Measurements from ENCODE around the gene UBR7.

Gene UBR7

DNA sequence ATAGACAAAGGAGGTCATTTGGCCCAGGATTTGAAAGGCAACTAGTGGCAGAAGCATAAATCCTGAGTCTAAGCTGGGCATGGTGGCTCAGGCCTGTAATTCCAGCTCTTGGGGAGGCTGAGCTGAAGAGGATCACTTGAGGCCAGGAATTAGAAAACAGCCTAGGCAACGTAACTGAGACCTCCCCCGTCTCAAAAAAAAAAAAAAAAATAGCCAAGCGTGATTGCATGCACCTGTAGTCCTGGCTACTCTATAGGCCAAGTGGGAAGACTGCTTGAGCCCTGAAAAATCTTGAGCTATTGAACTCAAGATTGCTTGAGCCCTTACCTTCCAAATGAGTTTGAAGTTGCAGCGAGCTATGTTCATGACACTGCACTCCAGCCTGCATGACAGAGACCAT is 8.0 kb upstream of the UBR7 start:
- no peak overlapping the region for H3K4me3 ChIP-seq (replicated peaks; ENCODE audit: insufficient read depth, low read length)
- no peak overlapping the region for H3K27ac ChIP-seq (replicated peaks)
- H3K27me3 ChIP-seq (ENCODE audit: insufficient read depth, poor library complexity, severe bottlenecking), result no peaks in the 10 kb centered on the region
- DNase-seq (ENCODE audit: low read depth in 1 of 2, low spot score in 1 of 2), result no peak
- TF ChIP-seq POLR2AphosphoS5 (IDR thresholded peaks at IDR 0.05; ENCODE audit: low read depth), result no peak
- TF ChIP-seq GABPA (IDR thresholded peaks at IDR 0.05; ENCODE audit: low read depth), result no peak
- no peak for TF ChIP-seq SPI1 (IDR thresholded peaks at IDR 0.05; ENCODE audit: borderline replicate concordance, low read depth)
- no peak for TF ChIP-seq CTCF (IDR thresholded peaks at IDR 0.05; ENCODE audit: insufficient read depth, low read length)
- TF ChIP-seq, protein P1, sequence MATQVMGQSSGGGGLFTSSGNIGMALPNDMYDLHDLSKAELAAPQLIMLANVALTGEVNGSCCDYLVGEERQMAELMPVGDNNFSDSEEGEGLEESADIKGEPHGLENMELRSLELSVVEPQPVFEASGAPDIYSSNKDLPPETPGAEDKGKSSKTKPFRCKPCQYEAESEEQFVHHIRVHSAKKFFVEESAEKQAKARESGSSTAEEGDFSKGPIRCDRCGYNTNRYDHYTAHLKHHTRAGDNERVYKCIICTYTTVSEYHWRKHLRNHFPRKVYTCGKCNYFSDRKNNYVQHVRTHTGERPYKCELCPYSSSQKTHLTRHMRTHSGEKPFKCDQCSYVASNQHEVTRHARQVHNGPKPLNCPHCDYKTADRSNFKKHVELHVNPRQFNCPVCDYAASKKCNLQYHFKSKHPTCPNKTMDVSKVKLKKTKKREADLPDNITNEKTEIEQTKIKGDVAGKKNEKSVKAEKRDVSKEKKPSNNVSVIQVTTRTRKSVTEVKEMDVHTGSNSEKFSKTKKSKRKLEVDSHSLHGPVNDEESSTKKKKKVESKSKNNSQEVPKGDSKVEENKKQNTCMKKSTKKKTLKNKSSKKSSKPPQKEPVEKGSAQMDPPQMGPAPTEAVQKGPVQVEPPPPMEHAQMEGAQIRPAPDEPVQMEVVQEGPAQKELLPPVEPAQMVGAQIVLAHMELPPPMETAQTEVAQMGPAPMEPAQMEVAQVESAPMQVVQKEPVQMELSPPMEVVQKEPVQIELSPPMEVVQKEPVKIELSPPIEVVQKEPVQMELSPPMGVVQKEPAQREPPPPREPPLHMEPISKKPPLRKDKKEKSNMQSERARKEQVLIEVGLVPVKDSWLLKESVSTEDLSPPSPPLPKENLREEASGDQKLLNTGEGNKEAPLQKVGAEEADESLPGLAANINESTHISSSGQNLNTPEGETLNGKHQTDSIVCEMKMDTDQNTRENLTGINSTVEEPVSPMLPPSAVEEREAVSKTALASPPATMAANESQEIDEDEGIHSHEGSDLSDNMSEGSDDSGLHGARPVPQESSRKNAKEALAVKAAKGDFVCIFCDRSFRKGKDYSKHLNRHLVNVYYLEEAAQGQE (IDR thresholded peaks at IDR 0.05; ENCODE audit: insufficient replicate concordance, low read depth), result no peak

DNA sequence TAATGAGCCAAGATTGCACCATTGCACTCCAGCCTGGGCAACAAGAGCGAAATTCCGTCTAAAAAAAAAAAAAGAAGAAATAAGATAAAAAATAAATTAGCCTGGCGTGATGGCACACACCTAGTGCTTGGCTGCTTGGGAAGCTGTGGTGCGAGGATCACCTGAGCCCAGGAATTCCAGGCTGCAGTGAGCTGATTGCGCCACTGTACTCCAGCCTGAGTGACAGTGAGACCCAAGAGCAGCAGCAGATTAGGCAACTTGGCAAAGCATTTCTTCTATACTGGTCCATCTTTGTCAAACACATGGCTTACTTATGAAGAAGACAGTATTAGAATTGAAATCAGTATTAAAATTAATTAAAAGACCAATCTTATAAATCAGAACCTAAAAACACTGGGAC is 6.5 kb upstream of the UBR7 start:
- H3K27ac ChIP-seq (replicated peaks), result no peak overlapping the region
- DNase-seq (ENCODE audit: low read depth in 1 of 2, low spot score in 1 of 2), result no peak
- no peak overlapping the region for H3K4me3 ChIP-seq (replicated peaks; ENCODE audit: insufficient read depth, low read length)
- no peak for TF ChIP-seq GABPA (IDR thresholded peaks at IDR 0.05; ENCODE audit: low read depth)
- TF ChIP-seq SPI1 (IDR thresholded peaks at IDR 0.05; ENCODE audit: borderline replicate concordance, low read depth), result no peak
- TF ChIP-seq, protein P1 (IDR thresholded peaks at IDR 0.05; ENCODE audit: insufficient replicate concordance, low read depth), result no peak
- H3K27me3 ChIP-seq (ENCODE audit: insufficient read depth, poor library complexity, severe bottlenecking), result no peaks in the 10 kb centered on the region

- no peak for DNase-seq (ENCODE audit: low read depth in 1 of 2, low spot score in 1 of 2)
- no peak overlapping the region for H3K27ac ChIP-seq (replicated peaks)
- H3K27me3 ChIP-seq (ENCODE audit: insufficient read depth, poor library complexity, severe bottlenecking), result no peaks in the 10 kb centered on the region
- no peak overlapping the region for H3K4me3 ChIP-seq (replicated peaks; ENCODE audit: insufficient read depth, low read length)
- no peak for TF ChIP-seq CTCF (IDR thresholded peaks at IDR 0.05; ENCODE audit: insufficient read depth, low read length)
- TF ChIP-seq GABPA (IDR thresholded peaks at IDR 0.05; ENCODE audit: low read depth), result no peak
- TF ChIP-seq, protein P1 (IDR thresholded peaks at IDR 0.05; ENCODE audit: insufficient replicate concordance, low read depth), result no peak
- TF ChIP-seq SPI1 (IDR thresholded peaks at IDR 0.05; ENCODE audit: borderline replicate concordance, low read depth), result no peak
- no peak for TF ChIP-seq POLR2AphosphoS5 (IDR thresholded peaks at IDR 0.05; ENCODE audit: low read depth)
Measured at GRCh38 chr14:93201155-93201704, 5.8 kb upstream of the UBR7 start.
